GM19395 (cell line): ENCODE measurements around the gene MLF1.
"Not testable (repeated sequence)": the region's sequence is repeated elsewhere in the genome, so short reads cannot be mapped to it uniquely, and the experiment has no call there.

Experiments
- ATAC-seq: cut with Tn5 transposase; IDR thresholded peaks from one replicate; pipeline ENCODE4 v1.9.1; 2021; ENCODE audit warnings: mild to moderate bottlenecking, moderate library complexity; ENCODE audit not compliant: unreplicated experiment

Gene MLF1

GRCh38 chr3:158570999-158571702, at the start of gene MLF1:
Gene MLF1, plus strand, starts transcription at chr3:158571194. Its CDS starts 107 bp downstream, at chr3:158571301.
- peak; percentile 100 for ATAC-seq

GRCh38 chr3:158522221-158523136, 48.5 kb upstream of the MLF1 start:
- no peak for ATAC-seq

- ATAC-seq: no peak
Observed at GRCh38 chr3:158528076-158528674, 42.8 kb upstream of the MLF1 start.

DNA sequence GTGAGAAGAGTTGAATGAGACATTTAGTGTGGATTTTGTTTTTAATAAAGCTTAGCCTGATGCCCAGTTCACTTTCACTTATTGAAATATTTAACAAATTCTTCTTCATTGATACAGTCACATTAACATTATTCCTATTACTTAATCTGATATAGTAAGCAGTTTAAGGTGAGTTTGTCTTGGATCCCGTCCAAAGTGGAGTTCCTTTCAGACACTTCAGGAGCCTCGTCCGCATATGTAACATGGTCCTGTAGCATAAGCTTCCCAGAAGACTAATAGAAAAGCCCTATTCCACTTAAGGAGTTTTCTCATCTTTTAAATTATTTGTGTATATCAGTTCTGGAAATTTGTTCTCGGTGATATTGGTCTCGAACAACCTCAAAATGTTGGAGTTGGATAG, 39.7 kb upstream of the MLF1 start:
- ATAC-seq: no peak

GRCh38 chr3:158532099-158532734, 38.8 kb upstream of the MLF1 start:
- ATAC-seq: peak; percentile 70

- no peak for ATAC-seq
Observed at GRCh38 chr3:158535918-158536317, 35.1 kb upstream of the MLF1 start.

DNA sequence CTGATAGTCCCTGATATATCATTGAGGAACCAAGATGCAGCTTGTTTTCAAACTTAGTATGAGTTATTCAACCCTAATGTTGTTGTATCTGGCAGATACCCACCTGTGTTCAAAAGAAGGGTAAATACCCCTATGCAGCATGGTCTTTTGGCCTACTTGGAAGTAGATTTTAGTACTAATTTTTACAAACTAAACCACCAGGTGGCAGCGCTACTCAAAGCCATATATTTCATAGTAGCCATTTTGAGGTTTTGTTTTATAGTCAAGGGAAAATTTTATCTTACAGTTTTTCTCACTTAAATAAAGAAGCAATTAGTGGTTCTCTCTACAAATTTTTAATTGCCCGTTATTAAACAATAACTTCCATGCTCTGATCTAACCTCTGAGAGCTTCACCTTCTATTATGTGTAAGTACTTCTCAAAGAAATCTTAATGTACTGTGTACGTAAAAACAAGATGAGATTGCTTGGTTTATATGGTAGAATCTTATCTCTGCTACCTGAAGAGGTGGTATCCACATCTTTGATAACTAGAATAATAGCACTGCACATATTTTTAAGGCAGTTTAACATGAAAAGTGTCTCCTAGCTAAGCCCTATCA, 31.5 kb upstream of the MLF1 start:
- peak; percentile 80 for ATAC-seq

- no peak for ATAC-seq
Observed at GRCh38 chr3:158540066-158540465, 30.9 kb upstream of the MLF1 start.

DNA sequence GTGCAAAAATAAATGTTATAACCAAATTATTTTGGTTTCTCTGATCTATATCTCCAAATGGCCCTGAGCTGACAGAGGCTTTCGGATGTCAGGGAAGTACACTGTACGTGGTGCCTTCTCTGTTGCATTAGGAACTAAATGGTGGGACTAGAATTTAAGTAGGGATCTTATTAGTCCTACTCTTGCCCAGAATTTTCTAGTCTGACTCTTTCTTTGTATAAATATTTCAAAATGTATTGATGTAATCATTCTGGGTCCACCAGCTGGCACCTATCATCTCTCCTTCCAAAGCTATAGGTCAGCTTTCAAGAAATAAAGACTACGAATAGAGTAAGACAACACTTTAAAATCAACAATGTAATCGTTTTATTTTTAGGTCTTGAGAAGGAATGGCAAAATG, 22.3 kb upstream of the MLF1 start:
- no peak for ATAC-seq

GRCh38 chr3:158549938-158550337, 21.1 kb upstream of the MLF1 start:
- ATAC-seq: not testable (repeated sequence)

DNA sequence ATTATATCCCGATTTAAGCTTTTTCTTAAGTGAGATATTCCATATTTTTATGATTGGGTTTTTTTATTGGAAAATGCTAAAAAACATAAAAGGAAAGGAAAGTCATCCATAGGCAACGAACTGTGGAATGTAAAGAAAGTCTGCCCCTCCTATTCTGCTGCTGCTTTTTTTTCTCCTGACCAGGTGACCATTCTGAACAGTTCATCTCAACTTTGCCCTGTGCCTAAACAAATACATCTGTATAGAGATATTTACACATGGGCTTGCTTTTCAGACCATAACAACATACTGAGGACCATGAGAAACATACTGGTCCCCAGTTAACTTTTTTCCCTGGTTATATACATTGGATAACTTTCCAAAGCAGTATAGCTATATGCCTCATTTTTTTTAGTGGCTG, 18.9 kb upstream of the MLF1 start:
- no peak for ATAC-seq

GRCh38 chr3:158559504-158559903, 11.5 kb upstream of the MLF1 start:
- ATAC-seq: no peak

DNA sequence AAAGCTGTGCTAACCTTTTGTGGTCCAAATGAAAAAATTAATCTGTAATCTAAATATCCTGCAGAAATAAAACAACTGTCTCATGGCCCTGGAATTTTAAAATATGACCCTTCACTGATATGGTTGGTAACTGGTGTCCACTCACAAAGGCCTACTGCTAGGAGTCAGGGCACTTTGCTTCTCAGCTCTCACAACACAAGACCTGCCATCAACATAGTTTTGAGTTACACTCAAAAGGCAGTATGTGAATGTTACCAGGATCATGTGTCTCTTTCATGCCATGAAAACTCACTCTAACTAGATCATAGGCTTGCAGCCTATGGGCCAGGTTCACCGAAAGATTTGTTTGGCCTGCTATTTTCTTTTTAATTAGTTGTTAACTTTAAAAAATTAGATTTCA, 10.0 kb upstream of the MLF1 start:
- ATAC-seq: no peak

GRCh38 chr3:158562674-158563073, 8.3 kb upstream of the MLF1 start:
- no peak for ATAC-seq

DNA sequence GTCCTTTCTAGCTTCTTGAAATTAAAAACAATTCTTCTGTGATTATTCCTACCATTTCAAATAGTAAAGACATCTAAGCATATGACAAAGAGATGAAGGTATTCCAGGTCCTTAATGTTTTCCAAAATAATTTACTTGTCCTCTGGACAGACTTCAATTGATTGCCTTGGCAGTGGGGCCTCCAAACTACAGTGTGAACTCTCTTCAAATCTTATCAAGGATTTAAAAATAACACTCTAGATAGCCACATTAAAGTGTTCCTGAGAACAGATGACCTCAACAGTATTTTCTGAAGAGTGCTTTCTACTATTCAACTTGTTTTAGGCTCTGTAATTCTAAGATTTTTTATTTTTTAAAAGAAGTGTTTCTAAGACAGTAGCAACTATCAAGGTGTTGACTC, 7.9 kb upstream of the MLF1 start:
- no peak for ATAC-seq

DNA sequence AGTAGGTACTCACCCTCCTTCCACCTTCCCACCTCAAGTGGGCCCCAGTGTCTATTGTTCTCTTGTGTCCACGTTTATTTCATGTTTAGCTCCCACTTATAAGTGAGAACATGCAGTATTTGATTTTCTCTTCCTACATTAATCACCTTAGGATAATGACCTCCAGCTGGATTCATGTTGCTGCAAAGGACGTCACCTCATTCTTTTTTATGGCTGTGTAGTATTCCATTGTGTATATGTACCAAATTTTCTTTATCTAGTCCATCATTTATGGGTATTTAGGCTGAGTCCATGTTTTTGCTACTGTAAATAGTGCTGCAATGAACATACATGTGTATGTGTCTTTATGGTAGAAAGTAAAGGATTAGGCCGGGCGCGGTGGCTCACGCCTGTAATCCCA, 5.9 kb upstream of the MLF1 start:
- ATAC-seq: no peak

- no peak for ATAC-seq
Observed at GRCh38 chr3:158568784-158569183, 2.2 kb upstream of the MLF1 start.

GRCh38 chr3:158569794-158570193, 1.2 kb upstream of the MLF1 start:
- ATAC-seq: no peak

- no peak for ATAC-seq
Observed at GRCh38 chr3:158571969-158572765, 1.2 kb downstream of the MLF1 start.

- ATAC-seq: no peak
Observed at GRCh38 chr3:158572766-158573060, 1.7 kb downstream of the MLF1 start.
